ENCODE measurements around the gene ATP5F1E.

ATP5F1E gene

DNA sequence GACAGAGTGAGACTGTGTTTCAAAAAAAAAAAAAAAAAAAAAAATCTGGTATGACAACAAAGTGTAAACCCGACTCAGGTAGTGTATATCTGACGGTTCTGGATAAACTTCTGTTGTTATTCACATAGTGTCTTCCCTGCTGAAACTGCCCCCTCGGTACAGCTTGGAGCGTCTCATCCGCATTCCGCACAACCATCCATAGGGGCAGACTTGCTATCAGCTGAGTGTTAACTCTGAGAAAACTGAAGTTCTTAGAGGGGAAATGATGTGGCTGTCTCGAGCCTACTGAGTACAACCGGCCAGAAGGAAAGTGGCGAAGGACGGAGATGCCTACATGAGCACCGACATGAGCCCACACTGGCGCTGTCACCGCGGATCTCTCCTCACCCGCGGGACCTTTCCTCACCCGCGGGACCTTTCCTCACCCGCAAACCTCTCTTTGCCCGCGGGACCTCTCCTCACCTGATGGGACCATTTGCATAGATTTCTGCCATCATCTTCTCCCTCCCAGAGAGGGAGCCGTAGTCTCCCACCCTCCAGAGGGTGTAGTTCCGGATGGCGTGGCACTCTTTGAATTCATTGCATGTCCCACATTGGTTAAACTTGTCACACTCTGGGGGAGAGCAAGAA, 34.9 kb downstream of the ATP5F1E start:
- POLR2A ChIA-PET = interaction anchor here (0.8 kb wide), 1 partner anchor 127 kb away, joined by 4 read pairs; no protein-coding TSS in a partner anchor

DNA sequence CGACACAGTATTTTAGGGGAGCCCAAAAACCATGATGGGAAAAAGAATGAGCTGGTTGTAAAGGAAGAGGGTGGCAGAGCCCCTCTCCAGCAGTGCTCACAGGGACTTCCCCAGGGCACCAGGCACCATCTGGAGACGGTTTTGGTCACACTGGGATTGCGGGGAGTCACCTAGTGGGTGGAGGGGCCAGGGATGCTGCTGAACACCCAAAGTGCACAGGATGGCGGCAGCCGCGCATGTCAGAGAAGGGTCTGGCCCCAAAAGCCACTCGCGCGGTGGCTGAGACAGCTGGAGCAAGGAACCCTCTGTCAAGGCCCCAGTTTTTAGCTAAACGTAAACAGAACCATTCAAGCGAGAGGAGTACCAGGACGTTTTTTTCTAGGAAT, 35.9 kb downstream of the ATP5F1E start:
- ChIA-PET CTCF (interaction anchor here (0.6 to 0.7 kb wide), 3 partner anchors 124 to 459 kb away, joined by 3 to 6 read pairs (median 4); no protein-coding TSS in a partner anchor), POLR2A (interaction anchor here (0.8 kb wide), 1 partner anchor 126 kb away, joined by 4 read pairs; no protein-coding TSS in a partner anchor)
- no peaks in the 10 kb centered on the region for H3K9me3 ChIP-seq (ENCODE audit: control insufficient read depth, insufficient read depth, low read depth, low read length)
- no peak overlapping the region for H3K4me3 ChIP-seq (ENCODE audit: low read depth, low read length)
- TF ChIP-seq, protein P1, sequence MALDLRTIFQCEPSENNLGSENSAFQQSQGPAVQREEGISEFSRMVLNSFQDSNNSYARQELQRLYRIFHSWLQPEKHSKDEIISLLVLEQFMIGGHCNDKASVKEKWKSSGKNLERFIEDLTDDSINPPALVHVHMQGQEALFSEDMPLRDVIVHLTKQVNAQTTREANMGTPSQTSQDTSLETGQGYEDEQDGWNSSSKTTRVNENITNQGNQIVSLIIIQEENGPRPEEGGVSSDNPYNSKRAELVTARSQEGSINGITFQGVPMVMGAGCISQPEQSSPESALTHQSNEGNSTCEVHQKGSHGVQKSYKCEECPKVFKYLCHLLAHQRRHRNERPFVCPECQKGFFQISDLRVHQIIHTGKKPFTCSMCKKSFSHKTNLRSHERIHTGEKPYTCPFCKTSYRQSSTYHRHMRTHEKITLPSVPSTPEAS (tag by site-specific recombination; IDR thresholded peaks at IDR 0.05) = no peak
- TF ChIP-seq ZNF239 (tag by site-specific recombination; IDR thresholded peaks at IDR 0.05) = no peak
- TF ChIP-seq ZNF776 (tag by site-specific recombination; IDR thresholded peaks at IDR 0.05; ENCODE audit: borderline replicate concordance) = no peak
- no peak for TF ChIP-seq ZNF664 (tag by site-specific recombination; IDR thresholded peaks at IDR 0.05)
- no peak for TF ChIP-seq ZBTB1 (tag by site-specific recombination; IDR thresholded peaks at IDR 0.05)
- H3K27ac ChIP-seq (ENCODE audit: extremely low read depth, low read depth, low read length) = no peak overlapping the region
- H3K4me1 ChIP-seq (ENCODE audit: control insufficient read depth, insufficient read depth, low read length) = no peaks in the 10 kb centered on the region
- peaks cover 22 to 74% of the 10 kb centered on the region in 2 experiments for H3K36me3 ChIP-seq (ENCODE audit: control insufficient read depth in 2 of 2, insufficient read depth in 1 of 2, low read length in 2 of 2)

More for the DNA sequence above, 34.9 kb downstream of the ATP5F1E start:
- no peaks in the 10 kb centered on the region for H3K4me1 ChIP-seq (ENCODE audit: control insufficient read depth, insufficient read depth, low read length)
- peaks cover 22 to 67% of the 10 kb centered on the region in 2 experiments for H3K36me3 ChIP-seq (ENCODE audit: control insufficient read depth in 2 of 2, insufficient read depth in 1 of 2, low read length in 2 of 2)
- CTCF ChIA-PET = no interaction called here
- no peaks in the 10 kb centered on the region for H3K9me3 ChIP-seq (ENCODE audit: control insufficient read depth, insufficient read depth, low read depth, low read length)
- H3K4me3 ChIP-seq (ENCODE audit: low read depth, low read length) = no peak overlapping the region
- no peak overlapping the region for H3K27ac ChIP-seq (ENCODE audit: extremely low read depth, low read depth, low read length)
- TF ChIP-seq ZNF350 (tag by site-specific recombination; IDR thresholded peaks at IDR 0.05) (no peak), MEIS1 (CRISPR knock-in tag; IDR thresholded peaks at IDR 0.05; ENCODE audit: borderline replicate concordance) (no peak), ZNF354C (tag by site-specific recombination; IDR thresholded peaks at IDR 0.05; ENCODE audit: borderline replicate concordance, low read depth) (no peak), ZXDB (tag by site-specific recombination; IDR thresholded peaks at IDR 0.05) (no peak), ZNF48 (tag by site-specific recombination; IDR thresholded peaks at IDR 0.05) (no peak), ZNF266 (tag by site-specific recombination; IDR thresholded peaks at IDR 0.05; ENCODE audit: low read depth) (no peak), KLF7 (tag by site-specific recombination; IDR thresholded peaks at IDR 0.05; ENCODE audit: borderline replicate concordance) (no peak), ZNF707 (tag by site-specific recombination; IDR thresholded peaks at IDR 0.05) (no peak)
- TF ChIP-seq, protein P2, sequence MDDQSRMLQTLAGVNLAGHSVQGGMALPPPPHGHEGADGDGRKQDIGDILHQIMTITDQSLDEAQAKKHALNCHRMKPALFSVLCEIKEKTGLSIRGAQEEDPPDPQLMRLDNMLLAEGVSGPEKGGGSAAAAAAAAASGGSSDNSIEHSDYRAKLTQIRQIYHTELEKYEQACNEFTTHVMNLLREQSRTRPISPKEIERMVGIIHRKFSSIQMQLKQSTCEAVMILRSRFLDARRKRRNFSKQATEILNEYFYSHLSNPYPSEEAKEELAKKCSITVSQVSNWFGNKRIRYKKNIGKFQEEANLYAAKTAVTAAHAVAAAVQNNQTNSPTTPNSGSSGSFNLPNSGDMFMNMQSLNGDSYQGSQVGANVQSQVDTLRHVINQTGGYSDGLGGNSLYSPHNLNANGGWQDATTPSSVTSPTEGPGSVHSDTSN (CRISPR knock-in tag; IDR thresholded peaks at IDR 0.05) = no peak

DNA sequence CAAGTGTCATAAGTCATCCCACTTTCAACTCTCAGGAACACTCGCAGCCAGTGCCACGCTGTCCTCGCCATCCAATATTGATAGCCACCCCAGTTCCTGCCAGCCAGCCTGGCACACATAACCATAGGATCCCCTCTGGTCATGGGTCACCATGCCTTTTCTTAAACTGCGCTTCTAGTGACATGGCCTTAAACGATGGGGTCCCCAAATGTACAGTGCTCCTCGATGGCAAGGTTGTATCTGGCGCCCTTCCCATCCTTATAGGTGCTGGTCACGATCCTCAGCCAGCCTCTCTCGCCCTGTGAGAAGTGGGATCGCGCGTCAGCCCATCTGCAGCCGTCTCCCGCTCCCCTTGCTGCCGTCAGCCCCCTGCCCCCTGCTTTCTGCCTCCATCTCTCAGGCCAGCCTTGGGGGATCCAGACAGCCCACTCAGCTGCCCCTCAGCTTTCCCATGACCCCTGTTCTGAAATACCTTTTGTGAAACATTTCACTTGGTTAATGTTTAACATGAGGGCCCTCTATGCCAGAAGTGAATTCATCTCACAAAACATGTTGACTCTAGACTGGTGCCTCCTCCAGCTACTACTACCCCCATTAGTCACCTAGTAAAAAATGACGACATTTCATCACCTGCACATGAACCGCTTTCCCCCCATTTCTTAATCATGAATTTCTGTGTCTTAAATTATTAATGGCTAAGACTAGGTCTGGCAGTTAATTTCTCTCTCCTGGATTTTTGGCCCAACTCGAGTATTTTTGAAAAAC, 36.5 kb downstream of the ATP5F1E start:
- CTCF ChIA-PET = interaction anchor here (0.6 to 0.7 kb wide), 3 partner anchors 124 to 460 kb away, joined by 3 to 6 read pairs (median 4); no protein-coding TSS in a partner anchor
- H3K9me3 ChIP-seq (ENCODE audit: control insufficient read depth, insufficient read depth, low read depth, low read length) = no peaks in the 10 kb centered on the region
- H3K36me3 ChIP-seq (ENCODE audit: control insufficient read depth in 2 of 2, insufficient read depth in 1 of 2, low read length in 2 of 2) = peaks cover 22 to 75% of the 10 kb centered on the region in 2 experiments
- no peak overlapping the region for H3K4me3 ChIP-seq (ENCODE audit: low read depth, low read length)
- no peaks in the 10 kb centered on the region for H3K4me1 ChIP-seq (ENCODE audit: control insufficient read depth, insufficient read depth, low read length)
- POLR2A ChIA-PET = no interaction called here
- H3K27ac ChIP-seq (ENCODE audit: extremely low read depth, low read depth, low read length) = no peak overlapping the region
- TF ChIP-seq GLI2 (tag by site-specific recombination; IDR thresholded peaks at IDR 0.05; ENCODE audit: borderline replicate concordance, low read depth) (no peak), ZNF530 (tag by site-specific recombination; IDR thresholded peaks at IDR 0.05; ENCODE audit: low read depth) (no peak), SETDB1 (IDR thresholded peaks at IDR 0.05; ENCODE audit: insufficient read length, low read length) (no peak), ZNF518A (tag by site-specific recombination; conservative IDR thresholded peaks at IDR 0.05; ENCODE audit: low read depth) (no peak), ZNF510 (tag by site-specific recombination; IDR thresholded peaks at IDR 0.05; ENCODE audit: insufficient replicate concordance) (no peak), ZFP3 (tag by site-specific recombination; IDR thresholded peaks at IDR 0.05; ENCODE audit: low read depth) (no peak)

Measured in HEK293 (cell line).